HG03565 (cell line): ENCODE measurements around the gene TXNRD1.
"Not testable (repeated sequence)": the region's sequence is repeated elsewhere in the genome, so short reads cannot be mapped to it uniquely, and the experiment has no call there.

Source experiments
- ATAC-seq: cut with Tn5 transposase; IDR thresholded peaks from one replicate; pipeline ENCODE4 v1.9.1; 2021; ENCODE audit warnings: mild to moderate bottlenecking, moderate library complexity; ENCODE audit not compliant: unreplicated experiment

The TXNRD1 gene

DNA sequence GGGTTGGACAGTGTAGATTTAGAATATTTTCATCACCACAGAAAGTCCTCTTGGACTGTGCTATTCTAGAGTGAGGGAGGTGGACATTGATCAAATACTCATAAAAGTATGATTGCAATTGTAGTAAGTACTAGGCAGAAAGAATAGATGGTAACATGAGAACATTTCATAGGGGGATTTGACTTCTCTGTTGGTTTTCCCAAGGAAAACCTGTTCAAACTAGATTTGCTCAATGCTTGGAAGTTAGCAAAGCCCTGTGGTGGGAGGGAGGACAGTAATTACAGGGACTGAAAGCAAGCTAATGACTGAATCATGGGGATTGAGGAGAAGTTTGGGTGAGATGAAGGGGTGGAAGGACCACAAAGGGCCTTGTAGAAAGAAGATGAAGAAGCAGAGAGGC is 63.6 kb downstream of the TXNRD1 start:
- no peak for ATAC-seq

DNA sequence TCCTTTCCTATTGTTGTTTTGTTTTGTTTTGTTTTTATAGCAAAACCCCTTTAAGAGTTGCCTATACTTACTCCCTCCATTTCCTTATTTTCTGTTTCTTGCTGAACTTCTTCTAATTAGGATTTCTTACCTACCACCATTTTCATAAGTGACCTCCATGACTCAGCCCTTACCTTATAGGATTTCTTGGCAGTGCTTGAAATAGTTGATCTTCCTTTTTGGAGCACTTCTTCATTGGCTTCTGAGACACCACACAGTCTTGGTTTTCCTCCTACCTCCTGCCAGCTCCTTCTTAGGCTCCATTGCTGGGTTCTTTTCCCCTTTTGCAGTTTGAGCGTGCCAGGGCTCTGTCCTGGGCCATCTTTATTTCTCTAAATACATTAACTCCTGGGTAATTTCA is 64.5 kb downstream of the TXNRD1 start:
- no peak for ATAC-seq

DNA sequence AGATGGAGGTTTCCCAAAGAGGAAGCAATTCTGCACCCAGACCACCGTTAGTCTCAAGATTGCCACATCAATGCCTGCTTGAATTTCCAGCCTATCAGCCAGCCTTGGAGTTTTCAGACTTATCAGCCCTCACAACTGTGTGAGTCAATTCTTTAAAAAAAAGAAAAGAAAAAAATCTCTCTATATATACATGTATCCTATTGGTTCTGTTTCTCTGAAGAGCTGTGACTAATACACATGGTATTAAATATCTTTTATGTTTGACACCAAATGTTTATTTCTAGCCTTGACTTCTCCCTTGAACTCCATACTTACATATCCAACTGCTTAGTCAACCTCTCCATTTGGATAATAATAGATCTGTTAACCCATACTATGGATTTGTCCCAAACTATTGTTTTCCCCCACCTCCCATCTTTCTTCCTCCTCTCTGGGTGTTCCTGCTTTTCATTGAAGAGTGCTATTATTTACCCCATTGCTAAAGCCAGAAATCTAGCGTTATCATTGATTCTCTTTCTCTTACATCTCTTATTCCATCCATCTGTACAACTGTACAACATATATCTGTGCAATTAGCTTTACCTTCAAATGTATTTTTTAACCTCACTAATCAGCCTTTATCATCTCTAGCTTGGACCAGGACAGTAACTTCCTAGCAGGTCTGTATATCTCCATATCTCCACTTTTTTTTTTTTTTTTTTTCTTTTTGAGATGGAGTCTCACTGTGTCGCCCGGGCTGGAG is 65.3 kb downstream of the TXNRD1 start:
- no peak for ATAC-seq

DNA sequence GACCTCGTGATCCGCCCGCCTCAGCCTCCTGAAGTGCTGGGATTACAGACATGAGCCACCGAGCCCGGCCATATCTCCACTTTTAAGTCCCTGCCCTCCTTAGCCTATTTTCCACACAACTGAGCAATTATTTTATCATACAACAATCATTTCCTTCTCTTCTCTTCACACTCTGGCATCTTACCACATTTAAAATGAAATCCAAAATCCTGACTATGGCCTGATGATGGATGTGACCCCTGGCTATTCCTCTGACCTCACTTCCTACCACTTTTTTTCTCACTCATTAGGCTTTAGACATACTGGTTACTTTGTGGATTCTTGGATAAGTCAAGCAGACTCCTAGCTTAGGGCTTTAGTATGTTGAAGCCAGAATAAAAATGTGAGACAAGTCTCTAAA is 66.1 kb downstream of the TXNRD1 start:
- no peak for ATAC-seq

DNA sequence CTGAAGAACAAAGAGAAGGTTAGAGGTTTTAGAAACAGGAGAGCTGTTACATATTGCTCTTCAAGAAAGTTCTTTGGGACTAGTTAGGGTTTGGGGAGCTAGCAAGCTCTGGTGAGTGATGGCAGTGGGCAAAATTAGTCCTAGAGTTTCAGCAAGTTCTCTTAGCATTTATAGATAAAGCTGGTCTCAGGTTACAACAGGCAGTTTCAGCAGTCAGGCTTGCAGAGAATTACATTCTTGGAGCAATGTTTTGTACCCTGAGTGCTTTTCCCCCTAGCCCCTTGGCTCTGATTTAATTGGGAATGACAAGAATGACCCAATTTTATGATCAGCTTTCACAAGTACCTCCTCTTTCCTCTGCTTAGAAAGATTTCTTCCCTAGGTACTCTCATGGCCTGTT is 66.5 kb downstream of the TXNRD1 start:
- ATAC-seq = no peak

DNA sequence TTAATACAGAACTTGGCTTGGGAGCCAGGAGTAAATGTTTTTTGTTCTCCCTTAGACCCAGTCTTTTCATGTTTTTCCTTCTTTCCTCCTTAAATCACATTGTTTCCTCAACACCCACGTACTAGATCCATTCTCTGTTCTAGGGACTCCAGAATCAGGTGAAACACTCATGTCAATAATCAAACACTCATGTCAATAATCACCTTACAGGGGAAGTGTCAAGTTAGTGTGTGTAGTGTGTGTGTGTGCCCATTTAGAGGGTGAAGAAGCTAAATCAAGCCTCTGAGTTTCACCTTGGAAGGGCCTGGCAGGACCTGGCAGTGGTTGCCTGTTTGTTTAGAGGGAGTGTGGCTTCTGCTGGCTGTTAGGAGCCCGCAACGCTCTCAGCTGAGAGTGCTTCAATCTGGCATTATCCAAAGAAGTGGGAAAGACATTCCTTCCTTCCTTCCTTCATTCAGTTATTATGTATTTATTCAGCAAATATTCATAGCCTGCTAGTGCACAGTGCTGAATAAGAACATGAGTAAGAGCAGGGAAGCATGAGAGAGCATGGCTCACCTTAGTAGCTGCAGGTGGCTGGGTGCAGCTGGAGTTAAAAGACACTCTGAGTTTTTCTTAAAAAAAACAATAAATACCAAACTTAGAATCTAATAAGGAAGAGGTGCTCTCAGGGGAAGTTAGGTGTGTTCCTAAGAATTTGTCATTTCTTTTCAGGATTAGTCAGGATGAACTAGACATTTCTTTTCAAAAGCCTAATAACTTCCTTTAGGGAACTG is 70.3 kb downstream of the TXNRD1 start:
- no peak for ATAC-seq

DNA sequence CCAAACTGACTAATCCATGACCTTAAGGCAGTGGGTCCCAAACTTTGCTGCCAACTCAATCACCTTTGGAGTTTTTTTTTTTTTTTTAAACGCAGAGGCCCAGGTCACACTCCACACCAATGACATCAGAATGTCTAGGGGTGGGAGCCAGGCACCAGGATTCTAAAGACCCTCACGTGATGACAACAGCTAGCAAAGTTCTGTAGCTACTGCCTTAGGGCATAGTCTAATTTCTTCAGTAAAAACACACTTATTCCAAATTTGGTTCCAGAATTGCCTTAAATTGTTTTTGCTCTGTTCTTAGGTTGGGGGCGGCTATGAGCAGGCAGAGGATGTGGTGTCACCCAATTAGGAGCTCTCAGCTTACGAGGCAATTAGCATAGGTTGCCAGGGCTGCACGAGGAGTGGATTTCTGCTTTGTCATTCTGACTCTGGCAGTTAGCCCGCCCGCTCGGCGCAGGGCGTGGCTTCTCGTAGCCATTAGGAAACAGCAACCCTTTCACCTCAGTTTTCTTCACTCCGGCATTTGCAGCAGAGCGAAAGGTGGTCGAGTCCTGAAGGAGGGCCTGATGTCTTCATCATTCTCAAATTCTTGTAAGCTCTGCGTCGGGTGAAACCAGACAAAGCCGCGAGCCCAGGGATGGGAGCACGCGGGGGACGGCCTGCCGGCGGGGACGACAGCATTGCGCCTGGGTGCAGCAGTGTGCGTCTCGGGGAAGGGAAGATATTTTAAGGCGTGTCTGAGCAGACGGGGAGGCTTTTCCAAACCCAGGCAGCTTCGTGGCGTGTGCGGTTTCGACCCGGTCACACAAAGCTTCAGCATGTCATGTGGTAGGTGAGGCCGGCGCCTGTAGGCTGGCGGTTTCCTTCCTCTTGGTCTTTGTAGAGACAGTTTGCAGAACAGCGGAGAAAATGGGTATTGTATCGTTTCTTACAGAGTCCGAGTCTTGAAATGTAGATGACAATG is 71.2 kb downstream of the TXNRD1 start:
- peak; percentile 79 for ATAC-seq

DNA sequence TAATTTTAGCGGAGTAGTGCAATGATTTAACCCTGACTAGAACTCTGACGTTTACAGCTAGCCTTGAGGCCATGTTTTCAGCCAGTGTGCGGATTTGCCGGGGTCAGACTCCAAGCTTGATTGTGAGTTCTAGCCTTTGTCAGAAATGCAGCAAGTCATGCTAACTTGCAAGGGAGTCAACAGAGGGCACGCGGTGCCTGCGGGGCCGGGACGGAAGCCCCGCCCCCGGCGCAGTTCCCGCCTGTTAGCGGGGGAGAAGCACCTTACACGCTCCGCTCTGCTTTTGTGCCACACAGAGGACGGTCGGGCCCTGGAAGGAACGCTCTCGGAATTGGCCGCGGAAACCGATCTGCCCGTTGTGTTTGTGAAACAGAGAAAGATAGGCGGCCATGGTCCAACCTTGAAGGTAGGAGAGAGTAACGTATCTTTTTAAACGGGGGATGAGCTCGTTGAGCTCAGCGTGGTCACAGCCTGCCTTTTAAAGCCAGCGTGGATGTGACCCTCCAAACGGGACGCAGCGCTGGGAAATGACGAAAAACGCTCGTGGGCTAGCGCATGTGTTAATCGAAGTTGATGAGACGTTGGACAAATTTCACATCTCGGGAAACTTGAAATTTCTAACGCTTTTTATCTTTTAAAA is 73.2 kb downstream of the TXNRD1 start:
- peak; percentile 45 for ATAC-seq

DNA sequence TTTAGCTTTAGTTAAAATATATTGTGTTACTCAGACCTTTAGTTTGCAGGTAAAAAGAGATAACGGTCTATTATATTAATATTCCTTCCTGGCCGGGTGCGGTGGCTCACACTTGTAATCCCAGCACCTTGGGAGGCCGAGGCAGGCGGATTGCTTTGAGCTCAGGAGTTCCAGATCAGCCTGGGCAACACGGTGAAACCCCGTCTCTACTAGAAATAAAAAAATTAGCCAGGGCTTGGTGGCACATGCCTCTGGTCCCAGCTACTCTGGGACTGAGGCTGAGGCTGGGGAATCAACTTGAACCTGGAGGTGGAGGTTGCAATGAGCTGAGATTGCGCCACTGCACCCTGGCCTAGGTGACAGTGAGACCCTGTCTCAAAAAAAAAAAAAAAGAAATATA is 74.7 kb downstream of the TXNRD1 start:
- ATAC-seq = no peak

DNA sequence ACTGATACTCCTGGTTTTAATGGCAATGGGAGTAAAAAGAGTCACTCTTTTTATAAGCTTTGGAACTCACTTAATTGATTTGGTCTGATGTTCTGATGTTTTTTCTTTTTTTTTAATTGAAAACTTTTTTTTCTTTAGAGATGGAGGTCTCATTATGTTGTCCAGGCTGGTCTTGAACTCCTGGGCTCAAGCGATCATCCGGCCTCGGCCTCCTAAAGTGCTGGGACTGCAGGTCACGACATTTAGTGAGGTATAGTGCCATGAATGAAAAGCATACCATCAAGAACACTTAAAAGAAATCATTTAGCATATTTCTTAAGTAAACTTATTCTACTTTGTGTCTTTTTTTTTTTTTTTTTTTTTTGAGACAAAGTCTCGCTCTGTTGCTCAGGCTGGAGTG is 75.3 kb downstream of the TXNRD1 start:
- no peak for ATAC-seq

DNA sequence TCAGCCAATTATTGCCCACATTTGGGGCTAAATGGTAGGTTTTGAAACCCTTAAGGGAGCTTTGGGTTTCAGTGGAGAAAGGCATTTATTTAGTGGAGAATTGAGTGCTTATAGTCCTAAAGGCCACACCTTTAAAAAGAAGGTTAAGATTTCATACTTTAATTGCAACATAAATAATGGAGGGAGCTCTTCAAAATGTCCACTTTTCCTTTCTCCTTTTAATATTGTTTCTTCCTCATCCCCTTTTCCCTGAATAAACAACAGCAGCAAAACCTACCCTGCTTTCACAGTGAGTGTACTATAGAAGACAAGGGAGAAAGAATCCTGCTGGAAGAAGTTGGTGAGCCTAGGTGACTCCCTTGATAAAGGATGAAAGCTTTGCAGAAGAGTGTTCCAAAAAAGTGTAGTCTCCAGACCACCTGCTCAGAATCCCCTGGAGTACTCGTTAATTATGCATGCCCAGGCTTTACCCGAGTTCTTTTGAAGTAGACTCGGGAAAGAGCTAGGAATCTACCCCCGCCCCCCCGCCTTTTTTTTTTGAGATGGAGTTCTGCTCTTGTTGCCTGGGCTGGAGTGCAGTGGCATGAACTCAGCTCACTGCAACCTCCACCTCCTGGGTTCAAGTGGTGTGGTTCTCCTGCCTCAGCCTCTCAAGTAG is 76.4 kb downstream of the TXNRD1 start:
- ATAC-seq = no peak

DNA sequence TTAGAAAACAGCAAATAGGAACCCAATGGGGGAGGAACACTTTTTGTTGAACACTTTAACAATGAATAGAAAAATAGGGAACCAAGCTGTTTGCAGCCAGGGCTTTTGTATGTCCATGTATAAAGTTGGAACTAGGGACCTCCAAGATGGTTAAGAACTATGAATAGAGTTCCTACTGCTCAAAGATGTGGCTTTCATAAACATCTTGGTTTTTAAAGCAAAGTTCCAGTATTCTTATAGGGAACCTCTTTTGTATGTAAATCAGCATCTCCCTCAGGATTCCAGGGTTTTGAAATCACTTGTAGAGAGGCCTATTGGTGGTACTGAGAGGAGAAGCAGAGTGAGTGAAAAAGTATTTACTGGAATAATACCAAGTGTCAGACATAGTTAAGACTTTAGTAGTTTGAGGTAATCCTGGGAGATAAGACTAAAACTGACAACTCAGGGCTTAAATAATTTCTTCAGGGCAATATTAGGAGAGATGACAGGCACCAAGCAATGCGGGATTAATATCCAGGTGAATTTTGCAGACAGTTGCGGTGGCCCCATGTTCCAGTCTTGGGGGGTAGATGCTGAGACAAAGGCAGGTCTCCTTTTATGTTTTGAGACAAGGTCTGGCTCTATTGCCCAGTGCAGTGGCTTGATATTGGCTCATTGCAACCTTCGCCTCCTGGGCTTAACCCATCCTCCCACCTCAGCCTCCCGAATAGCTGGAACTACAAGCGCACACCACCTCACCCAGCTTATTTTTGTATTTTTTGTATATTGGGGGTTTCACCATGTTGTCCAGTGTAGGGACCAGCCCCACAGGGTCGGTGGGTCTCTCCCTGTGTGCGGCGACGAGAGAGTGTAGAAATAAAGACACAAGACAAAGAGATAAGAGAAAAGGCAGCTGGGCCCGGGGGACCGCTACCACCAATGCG is 77.6 kb downstream of the TXNRD1 start:
- ATAC-seq = no peak

DNA sequence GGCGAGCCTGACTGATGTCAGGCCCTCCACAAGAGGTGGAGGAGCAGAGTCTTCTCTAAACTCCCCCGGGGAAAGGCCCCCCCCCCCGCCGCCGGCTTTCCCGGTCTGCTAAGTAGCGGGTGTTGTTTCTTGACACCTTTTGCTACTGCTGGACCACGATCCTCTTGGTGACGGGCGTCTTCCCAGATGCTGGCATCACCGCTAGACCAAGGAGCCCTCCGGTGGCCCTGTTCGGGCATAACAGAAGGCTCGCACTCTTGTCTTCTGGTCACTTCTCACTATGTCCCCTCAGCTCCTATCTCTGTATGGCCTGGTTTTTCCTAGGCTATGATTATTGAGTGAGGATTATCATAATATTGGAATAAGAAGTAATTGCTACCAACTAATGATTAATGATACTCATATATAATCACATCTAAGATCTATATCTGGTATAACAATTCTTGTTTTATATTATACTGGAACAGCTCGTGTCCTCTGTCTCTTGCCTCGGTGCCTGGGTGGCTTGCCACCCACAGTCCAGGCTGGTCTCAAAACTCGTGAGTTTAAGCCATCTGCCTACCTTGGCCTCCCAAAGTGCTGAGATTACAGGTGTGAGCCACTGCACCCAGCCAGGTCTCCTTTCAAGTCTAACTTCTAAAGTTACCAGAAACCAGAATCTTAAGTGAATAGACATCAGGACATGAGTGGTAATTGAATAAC is 78.7 kb downstream of the TXNRD1 start:
- not testable (repeated sequence) for ATAC-seq

DNA sequence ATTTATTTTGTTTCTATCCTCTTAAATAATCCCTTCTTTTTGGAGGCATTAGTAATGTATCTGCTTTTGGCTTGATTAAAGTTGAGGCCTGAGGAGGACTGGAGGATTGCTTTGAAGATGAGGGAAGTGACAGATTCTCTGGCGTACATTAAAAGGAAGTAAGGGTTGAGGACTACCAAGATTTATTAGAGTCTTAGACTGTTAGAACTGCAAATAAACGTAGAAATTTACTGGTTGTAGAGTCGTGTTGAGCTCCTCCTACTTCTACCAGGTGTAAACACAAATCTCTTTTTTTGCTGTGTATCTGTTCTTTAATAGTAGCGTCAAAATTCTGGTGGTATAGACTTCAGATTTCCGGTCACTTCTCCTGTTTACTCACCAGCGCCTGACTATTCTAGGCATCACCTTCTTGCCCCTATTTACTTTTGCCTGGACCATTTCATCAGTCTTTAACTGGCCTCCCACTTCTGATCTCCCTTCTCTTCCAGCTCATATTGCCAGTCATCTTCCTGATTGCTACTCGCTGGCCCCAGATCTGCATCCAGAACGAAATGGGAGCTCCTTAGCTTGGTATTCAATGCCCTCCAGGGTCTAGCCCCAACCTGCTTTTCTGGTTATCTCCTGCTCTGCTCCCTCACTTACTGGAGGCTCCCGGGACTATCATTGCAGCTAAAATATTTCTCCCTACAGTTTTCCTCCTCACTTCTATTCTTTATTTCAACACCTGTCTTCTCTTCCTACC is 79.5 kb downstream of the TXNRD1 start:
- no peak for ATAC-seq

DNA sequence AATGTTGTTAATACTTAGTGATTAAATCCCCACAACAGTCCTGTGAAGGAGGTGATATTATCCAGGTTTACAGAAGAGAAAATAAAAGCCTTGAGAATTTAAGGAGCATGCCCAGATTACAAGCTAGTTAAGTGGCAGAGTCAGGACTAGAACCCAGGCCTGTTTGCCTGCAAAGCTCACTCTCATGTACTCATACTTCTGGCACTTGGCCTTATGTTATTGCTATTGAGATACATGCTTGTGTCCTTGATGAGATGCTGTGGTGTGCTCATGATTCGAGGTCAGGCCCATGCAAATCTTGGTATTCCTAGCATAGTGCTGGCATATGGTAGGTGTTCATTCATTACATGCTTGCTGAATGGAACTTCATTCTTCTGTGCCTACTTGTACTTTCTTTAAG is 80.4 kb downstream of the TXNRD1 start:
- no peak for ATAC-seq

DNA sequence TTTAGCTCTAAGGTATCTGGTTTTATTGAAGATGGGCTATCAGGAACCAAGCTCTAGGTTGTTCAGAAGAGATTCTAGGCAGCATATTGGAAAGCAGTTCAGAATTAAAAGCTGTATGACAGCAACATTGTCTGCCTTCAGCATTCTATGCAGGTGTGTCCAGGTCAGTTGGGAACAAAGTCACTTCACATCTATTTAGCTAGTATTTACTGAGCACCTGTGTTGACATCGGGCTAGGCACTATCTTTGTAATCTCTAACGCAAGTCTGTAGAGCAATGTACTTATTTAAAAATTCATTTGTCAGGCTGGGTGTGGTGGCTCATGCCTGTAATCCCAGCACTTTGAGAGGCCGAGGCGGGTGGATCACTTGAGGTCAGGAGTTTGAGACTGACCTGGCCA is 81.1 kb downstream of the TXNRD1 start:
- ATAC-seq = no peak

DNA sequence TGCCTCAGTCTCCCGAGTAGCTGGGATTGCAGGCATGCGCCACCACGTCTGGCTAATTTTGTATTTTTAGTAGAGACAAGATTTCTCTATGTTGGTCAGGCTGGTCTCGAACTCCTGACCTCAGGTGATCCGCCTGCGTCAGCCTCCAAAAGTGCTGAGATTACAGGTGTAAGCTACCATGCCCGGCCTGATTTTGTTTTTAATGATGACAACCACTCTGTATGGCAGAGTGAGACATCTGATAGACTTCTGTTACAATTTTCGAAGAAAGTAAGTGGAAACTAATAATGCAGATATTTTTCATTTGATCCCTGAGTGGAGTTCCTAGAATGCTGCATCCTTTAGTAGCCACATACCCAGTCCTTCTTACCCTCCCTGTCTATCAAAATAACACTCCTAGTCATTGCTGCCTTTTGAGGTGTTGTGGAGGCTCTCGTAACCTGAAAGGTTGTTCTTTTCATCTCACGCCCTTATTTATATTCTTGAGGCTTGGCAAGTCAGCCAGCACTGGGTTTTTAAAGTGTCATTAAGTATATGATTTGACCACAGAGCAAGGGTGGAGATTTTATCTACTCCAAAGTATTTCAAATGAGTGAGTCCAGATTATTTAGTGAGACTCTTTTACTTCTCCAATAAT is 82.0 kb downstream of the TXNRD1 start:
- no peak for ATAC-seq
